Cortex of kidney (tissue), 1 donor: Measurements from ENCODE around the gene SLC12A7.

Source experiments
- DNase-seq: peaks from one replicate; lab custom pipeline; 2025; lab: John Stamatoyannopoulos, UW

Gene SLC12A7

DNA sequence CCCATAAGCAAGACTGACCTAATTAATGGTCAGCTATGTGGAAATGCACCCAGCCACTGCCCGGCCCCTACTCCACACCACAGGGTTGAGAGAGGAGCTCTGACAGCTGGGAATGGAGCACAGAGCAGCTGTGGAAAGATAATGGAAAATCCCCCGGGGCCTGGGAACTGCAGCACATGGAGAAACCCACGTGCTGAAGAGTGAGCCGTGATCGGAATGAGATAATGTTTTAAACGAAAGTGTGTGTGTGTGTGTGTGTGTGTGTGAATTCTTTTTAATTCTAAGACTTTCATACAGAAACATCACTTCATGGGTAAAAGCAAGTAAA, 13.1 kb upstream of the SLC12A7 start:
- no peak for DNase-seq

DNA sequence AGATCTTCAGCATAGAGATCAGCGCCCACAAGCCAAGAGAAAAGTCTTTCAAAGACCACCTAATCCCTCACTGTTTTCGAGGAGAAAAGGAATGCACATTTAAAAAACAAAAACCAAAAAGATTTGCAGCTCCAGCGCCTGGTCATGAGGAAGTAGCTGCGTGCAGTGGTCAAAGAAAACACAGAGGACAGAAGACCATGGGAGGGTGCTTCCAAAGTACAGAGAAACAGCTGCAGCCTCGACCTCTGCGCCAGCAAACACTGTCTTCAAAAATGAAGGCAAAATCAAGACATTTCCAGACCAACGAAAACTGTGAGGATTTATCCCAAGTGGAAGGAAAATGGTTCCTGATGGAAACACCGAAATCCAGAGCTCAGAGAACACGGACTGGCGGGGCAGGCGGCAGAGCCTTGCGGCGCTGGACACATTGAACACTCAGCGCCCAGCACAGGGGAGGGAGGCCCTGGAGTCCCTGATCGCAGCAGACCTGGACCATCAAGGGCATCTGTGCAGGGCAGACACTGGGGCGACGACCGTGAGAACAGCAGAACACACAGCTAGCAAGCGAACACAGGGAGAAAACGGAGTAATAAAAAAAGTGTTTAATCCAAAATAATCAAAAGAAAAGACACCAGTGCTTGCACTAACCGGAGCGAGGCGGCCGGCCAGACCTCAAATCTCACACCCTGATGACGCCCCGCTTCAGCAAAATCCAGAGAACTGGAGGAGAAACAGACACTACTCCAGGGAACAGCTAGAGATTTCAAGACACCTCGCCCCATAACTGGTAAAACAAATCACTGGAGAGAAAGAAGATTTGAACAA, 12.6 kb upstream of the SLC12A7 start:
- DNase-seq = no peak

DNA sequence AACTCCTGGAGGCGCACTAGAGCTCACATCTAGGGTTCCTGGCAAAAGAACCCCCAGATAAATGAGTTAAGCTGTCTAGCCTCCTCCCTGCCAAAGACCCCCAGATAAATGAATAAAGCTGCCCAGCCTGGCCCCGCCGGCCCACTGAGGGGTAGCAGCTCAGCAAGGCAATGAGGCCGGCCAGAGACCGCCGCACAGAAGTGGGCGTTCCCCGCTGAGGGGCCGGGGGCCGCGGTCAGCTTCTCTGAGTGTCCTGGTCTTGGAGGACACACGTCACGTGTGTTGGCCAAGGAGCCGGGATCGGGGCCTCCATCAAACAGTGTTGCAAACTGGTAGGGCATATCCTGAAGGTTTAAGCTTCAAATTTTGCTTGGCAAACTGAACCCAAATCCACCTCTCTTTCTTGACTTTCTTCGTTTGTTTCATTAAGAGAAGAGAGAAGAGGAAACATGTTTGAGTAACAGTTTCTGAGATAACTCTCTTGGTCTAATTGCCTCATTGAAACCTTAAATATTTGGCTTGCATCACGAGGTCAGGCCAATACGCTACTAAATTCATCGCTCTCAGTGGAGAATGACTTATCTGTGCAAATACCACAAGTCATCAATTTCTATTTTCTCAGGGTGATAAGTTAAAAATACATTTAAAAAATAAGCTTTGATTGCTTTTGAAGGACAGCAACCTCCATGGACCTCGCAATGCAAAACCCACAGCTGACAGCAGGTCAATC, 11.7 kb upstream of the SLC12A7 start:
- DNase-seq = no peak

DNA sequence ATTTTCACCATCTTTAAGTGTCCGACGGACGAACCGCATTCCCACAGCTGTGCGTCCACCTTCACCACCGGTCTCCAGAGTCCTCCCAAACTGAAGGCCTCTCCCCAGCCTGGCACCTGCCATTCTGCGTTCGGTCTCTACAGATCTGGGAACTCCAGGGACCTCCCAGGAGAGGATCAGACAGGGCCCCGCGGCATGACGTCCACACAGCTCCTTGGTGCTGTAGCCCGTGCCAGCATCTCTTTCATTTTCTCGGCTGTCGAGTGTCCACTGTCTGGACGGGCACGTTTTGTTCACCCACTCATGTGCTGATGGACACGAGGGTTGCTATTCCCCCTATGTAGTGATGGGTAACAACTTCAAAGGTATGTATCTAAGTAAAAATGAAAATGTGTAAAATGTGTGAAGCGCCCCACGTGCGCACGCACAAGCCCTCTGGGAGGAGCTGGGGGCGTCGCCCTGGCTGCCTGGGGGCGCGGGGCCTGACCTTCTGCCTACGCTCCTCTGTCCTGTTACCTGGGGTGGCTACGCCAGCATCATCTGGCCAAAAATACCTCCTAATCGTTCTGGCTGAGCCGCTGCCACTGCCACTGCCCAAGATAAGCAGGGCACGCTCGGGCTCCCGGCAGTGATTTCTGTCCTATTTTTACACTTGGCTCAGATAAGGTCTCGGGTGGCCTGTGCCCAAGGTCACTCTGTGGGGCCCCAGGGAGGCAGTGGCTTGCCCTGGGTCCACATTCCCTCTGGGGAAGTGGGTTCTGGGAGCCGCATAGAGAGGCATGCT, 10.8 kb upstream of the SLC12A7 start:
- no peak for DNase-seq

DNA sequence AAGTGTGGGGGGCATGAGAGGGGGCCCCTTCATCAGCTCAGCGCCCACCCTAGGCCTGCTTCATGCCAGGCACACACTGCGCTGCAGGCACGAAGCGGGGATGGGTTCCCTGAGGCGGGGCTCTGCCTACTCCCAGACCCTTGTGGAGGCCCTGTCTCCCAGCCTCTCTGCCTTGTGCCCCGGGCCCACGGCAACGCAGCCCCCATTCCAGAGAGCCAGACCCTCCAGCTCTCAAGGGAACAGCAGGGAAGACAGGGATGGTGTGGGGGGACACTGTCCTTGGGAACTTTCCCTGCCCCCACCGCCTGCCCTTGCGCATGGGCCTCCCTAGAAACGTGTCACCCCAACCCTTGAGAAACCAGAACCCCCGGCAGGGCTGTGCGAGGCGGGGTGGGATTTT, 10.0 kb upstream of the SLC12A7 start:
- DNase-seq = no peak

DNA sequence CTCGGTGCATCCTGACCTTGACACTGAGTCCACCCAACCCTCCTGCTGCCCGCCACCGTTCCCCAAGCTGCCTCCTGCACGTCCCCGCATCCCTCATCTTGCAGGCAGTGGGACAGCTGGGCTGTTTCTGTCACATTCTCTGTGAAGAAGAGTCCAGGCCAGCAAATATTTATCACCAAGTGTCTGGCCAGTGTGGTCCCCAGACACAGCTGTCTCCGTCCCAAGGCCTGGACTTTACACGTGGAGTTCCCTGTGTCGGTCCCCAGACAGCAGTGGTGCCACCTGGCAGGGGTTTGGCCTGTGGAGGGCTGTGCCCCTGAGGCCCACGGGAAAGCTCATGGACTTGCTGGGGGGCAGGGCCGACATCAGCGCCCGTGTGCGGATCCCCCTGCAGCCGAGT, 9.2 kb upstream of the SLC12A7 start:
- DNase-seq = no peak

DNA sequence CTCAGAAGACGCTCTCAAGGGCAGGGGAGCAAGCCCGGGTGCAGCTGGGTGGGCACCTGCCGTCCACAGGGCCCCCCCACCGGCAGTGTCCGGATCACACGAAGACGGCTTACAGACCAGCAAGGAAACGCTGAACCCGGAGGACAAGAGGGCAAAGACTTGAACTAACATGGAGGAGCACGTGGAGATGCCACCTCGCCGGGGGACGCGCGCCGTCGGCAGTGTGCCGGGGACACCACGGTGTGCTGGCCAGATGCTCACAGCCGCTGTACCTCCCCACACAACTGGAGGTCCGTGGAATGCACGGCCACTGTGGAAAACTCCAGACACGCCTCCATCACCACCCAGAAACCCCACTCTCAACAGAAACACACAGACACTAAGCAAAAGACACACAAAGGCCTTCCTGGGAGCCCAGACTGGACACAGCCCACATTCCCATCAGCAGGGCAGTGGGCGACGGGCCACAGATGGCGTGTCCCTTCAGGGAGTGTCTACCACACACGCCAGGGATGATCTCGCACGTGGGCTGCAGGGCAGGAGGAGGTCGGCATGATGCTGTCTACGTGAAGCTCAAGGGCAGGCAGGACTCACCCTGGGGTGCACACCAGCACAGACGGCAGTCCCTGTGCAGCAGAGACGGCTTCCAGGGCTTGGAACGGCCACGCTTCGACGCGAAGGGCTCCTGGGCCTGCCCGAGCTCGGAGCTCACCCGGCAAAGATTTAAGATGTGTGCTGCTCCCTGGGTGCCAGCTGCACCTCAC, 8.6 kb upstream of the SLC12A7 start:
- no peak for DNase-seq

DNA sequence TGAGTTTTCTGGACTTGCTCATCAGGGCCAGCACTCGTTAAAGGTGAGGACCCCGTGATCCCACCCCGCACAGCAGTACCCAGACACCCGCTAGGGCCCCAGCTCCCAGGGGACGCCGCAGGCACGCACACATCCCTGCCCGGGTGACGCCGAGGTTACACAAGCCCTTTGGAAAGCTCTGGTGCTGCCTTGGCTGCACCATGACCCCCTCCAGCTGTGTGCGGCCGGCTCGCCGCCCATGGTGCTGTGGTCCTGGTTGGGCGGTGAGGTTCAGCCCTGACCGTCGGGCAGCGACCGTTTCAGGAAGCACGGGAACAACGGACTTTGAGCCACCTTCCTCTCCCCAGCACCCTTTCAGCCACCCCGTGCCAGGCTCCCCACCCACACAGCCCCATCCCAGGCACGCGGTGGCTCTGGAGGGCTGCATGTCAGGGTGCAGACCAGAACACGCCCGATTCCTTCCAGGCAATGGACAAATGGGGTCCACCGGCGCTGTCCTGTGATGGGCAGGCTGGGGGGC, 7.5 kb upstream of the SLC12A7 start:
- no peak for DNase-seq

DNA sequence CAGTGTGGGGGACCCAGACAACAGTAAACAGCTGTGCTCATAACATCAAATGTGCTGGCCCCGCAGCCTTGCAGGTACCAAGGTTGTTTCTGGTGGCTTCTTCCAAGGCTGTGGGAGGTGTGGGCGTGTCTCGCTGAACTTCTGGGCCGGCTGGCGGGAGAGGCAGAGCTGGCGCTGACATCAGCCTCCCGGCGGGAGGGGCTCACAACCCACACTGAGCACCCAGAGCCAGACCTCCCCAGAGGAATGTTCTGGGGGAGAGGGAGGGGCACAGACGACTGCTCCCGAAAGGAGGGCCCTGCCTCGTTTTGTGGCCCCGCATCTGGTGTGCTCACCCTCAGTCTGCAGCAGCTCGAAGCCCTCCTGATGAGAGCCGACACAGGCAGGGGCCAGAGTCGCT, 6.9 kb upstream of the SLC12A7 start:
- DNase-seq = no peak

DNA sequence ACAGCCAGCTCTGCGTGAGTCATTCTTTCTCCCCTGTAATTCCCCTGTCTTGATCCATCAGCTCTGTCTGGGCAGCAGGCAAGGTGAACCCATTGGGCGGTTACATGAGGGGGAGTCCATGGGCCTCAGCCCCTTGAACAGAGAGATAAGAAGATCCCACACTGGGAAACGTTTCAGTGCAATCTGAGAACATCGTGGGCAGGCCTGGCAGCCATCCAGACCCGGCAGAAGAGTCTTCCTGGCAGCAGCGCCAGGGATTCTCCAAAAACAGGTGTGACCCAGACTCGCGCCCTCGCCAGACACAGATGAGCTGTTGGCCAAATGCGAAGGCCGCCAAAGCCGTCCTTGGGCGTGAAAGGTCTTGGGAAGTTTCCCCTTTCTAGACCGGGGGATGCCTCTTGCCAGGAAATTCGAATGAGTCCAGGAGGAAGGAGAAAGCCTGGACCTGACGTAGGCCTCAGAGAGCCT, 6.4 kb upstream of the SLC12A7 start:
- DNase-seq = no peak

DNA sequence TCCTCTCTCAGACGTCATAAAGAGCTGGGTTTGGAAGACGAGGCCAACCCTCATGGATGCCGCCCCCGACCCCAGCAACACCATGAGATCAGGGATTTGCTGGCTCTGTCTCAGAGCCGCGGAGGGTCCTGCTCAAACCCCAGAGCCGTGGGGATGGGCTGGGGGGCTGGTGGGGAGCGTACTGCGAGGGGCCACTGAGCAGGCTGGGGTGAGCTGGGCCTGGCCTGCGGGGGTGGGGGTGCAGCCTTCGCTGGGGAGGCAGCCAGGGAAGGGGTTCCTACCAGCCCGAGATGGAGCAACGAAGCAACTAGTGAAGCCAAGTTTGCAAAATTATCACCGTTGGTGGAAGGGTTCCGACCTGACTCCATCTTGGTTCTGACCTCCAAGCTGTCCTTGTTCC, 5.1 kb upstream of the SLC12A7 start:
- no peak for DNase-seq

DNA sequence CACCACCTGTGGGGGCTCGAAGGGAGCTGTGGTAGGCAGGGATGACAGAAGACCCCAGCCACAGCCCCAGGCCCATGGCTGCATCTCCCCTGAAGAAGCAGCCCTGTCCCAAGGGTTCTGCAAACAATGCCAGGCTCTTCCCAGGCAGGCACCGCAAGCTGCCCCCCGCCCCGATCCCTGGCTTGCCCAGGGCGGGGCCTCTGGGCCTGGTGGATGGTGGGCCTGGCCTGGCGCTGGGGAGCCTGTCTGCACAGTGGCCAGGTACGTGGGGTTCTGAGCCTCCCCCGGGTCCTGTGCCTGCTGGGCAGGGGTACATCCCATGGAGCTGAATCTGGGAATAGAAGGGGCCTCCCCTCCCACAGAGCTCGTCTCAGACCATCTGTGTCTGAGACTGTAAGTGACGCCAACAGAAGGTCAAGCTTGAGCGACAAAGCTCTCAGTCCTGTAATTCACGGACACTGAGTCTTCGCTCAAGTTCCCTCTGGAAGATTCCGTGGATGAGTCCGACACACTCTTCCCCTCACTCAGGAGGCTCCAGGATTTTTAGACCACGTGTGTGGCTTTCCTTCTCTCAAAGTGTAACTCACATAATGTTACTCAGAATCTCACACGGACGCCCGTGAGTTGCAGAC, 4.4 kb upstream of the SLC12A7 start:
- no peak for DNase-seq

DNA sequence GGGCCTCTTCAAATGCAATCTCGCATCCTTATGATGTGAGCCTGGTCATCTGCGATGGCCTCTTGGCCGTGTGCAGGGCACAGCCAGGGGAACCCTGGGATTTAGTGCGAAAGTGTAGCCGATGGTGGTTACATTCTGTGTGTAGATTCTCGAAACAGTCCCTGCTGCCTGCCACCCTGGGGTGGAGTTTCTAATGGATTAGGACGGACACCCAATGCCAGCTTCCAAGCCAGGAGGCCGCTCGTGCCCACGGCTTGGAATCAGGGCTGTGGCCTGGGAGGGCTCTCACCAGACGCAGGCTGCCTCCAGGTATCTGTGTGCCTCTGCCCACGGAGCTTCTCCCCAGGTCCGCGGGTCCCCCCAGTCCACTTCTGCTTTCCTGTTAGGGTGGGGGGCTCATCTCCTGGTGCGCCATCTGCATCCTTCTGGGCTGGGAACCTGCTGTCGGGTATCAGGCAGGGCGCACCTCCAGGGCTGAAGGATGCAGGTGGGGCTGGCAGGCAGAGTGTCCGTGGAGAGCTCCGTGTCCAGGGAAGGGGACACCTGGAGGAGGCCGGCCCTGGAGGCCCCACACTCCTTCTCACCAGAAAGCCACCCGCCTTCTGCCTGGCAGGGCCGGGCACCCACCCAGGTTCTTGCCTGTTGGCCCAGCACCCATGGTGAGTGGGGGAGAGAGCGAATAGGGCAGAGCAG, 3.4 kb upstream of the SLC12A7 start:
- no peak for DNase-seq

DNA sequence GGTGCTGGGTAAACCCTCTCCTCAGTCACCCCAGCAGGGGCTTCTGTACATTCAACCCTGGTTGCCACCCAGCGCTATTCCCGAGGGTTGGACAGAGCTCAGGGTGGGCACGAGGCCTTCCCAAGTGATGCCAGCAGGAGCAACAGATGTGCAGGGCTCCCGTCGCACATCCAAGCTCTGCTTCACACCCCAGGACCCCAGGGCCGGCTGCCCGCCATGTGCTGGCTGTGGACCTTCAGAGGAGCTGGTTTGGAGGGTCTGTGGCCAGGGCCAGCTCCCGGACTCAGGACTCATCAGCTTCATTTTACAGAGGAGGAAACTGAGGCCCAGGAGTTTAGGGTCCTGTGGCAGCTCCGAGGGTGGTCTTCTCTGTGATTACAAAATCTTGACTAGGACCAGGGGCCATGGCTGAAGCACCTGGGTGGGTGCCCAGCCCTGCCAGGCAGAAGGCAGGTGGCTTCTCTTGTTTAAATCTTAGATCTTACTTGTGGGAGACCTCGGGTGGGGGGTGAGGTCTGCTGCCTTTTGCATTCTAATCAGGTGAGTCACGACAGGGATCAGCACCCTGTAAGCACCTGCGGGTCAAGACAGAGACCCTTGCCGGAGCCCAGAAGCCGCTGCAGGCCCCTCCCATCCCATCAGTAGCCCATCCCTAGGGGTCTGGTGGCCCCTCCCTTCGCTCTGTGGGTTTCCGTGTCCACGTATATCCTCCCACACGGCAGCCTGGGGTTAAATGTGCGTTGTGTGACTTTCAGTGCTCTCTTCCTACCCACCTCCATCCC, 2.1 kb upstream of the SLC12A7 start:
- DNase-seq = no peak

DNA sequence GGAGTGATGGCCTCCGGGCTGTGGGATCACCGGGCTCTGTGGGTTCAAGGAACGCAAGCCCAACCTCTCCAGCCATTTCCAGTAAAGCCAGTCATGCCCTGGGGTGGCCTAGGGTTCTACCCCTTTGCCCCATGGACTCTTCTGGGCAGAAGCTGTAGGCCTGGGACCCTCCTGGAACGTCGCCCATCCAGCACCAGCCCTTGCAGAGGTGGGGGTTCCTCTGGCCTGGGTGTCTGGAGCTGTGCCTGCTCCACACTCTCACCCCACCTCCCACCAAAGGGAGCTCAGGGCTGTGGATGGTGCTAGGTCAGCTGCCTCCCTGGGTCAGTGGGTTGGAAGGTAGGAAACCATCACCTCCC, 1.4 kb upstream of the SLC12A7 start:
- DNase-seq = no peak

DNA sequence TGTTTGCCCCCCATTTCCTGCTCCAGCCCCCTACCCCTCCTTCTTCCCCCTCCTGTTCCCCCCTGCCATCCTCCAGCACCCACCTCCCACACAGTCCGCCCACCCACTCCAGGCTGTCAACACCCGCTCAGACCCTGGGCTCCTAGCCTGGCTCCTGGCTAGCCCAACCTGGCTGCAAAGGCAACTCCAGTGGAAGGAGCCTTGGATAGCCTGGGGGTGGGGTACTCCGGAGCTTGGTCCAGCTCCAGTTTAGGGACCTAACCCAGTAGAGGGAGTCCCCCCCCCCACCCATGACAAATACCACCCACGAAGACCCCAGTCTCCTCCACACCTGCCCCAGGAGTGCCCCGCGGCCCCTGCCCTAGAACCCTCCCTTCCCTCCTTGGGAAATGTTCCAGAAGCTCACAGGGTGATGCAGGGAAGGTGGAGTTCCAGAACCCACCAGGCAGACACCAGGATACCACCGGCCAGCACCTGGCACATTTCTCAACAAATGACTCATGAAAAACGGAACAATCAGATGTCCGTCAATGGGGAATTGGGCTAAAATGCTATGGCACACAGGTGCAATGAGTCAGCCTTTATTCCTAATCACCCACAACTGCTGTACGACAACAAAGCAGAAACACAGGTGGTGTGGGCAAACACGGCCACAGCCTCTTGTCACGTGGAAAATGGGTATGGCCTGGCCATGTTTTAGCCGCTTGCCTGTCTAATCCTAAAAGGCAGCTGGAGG, 901 bp upstream of the SLC12A7 start:
- no peak for DNase-seq

DNA sequence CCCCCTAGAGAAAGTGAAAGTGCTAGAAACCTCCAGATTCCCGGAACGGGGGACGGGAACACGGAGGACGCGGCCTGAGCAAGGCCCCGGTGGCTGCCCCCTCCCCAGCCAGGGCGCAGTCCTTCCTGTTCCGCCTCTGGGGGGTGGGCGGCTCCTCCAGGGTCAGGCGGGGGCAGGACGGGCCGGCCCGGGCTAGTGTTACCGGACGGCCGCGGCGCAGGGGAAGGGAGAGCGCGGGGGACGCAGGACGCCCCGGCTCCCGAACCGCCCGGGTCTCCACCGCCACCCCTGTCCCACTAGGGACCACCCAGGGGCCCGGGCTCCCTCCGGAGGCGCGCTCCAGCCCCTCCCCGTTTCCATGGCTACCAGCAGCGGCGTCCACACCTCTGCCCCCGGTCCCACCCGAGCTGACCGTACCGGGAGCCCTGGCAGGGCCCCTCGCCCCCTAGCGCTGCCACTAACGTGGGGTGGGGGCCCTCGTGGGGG, 579 bp downstream of the SLC12A7 start:
- DNase-seq = no peak

DNA sequence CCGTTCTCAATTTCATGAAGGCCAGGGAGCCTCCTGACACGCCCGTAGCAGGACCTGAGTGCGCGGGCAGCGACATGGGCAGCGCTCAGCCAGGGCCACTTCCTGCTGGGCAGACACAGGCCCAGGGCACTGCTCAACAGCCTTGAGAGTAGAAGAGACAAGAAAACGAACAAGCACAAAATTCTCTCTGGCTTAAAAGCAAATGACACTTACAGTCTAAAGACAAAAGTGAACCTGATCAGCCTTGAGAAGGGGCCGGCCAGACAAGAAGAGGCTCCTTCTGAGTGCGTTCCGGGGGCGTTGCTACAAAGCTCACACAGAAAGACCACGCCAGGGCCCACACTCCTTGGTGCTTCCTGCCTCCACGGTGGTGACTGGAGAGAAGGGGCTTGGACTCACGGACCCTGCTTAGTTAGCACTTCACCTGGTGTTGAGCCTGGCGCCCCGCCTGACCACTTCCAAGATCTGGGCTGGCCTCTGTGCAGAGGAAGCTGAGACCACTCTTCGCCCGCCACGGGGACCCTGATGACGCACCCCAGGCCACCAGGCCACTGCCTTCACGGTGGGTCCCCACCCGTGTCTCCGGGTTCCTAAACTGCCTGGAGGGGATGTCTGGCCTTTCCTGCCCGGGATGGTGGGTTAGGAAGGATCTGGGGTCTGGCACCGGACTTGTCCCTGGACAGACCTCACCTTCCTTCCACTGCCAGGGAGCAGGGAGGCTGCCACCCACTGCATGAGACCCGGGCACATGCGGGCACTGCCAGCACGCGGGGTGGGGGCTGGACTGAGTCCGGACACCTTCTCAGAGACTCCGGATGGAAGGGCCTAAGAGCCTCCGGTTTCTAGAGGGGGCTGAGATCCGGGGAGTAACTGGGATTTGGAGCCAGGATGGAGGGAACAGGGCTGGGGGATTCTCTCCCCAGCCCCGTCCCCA, 1.3 kb downstream of the SLC12A7 start:
- DNase-seq = no peak
